Measurements from ENCODE around the gene GJC1. TPM values are rescaled to one million over a fixed set of nuclear protein-coding genes. Genes with fewer than 3 reads are reported as not detected.
"Not testable (repeated sequence)": the region's sequence is repeated elsewhere in the genome, so short reads cannot be mapped to it uniquely, and the experiment has no call there.

Gene GJC1
- total RNA-seq, 2 experiments from 2014 or later = 1.6 to 2.2 TPM

DNA sequence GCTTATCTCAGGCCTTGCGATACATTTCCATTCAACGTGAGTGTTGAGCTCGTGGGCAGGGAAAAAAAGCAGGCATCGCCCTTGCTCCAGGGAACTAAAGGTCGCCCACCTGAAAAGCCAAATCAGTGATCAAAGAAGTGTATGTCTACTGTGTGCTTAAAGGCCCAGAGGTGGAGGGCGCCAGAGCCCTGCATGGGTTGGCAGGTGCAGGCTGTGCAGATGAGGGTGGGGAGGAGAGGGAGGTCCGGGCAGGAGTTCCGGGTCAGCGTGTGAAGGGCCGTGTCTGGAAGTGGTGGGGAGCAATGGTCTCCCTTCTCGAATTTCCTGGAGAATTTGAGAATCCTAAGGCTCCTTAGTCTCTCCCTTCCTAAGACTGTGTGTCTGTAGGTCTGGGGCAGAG is 64.1 kb downstream of the GJC1 start:
- POLR2A ChIA-PET = interaction anchor here (0.6 kb wide), 1 partner anchor 1141 kb away, joined by 3 read pairs; no protein-coding TSS in a partner anchor
- Mint-ChIP-seq H3K27me3 (ENCODE audit: low read depth) (peaks cover 17% of the 10 kb centered on the region), H3K9me3 (ENCODE audit: insufficient read depth) (no peaks in the 10 kb centered on the region), H3K36me3 (ENCODE audit: low read depth) (no peaks in the 10 kb centered on the region), H3K4me1 (ENCODE audit: low read depth) (peaks cover 18% of the 10 kb centered on the region), H3K4me3 (no peak overlapping the region), H3K27ac (no peak overlapping the region)
- CTCF ChIA-PET = interaction anchor here (1.5 kb wide), 1 partner anchor 10 kb away, joined by 5 read pairs; no protein-coding TSS in a partner anchor
- ATAC-seq (no peak), DNase-seq (no peak)

DNA sequence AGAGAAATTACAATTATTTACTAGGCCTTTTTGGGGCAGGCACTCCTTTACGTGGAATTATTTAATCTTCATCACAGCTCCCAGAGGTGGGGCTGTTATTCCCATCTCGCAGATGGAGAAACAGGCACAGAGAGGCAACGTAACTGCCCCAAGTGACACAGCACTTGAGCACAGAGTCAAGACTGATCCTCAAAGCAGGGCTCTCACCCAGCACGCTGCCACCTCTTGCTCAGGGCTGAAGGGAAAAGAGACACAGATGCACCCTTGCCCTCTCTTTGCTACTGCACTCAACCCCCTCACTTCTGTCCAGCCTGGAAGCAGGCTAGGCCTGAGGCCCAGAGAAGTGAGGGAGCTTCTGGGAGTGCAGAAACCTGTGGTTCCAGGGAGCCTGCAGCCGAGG is 66.9 kb downstream of the GJC1 start:
- no peaks in the 10 kb centered on the region for H3K9me3 Mint-ChIP-seq (ENCODE audit: insufficient read depth)
- H3K27ac Mint-ChIP-seq = no peak overlapping the region
- CTCF ChIA-PET = interaction anchor here (0.5 to 1.7 kb wide), 5 partner anchors 11 to 102 kb away, joined by 3 to 5 read pairs (median 3); no protein-coding TSS in a partner anchor
- POLR2A ChIA-PET = no interaction called here
- no peak for ATAC-seq
- peaks cover 10% of the 10 kb centered on the region for H3K4me1 Mint-ChIP-seq (ENCODE audit: low read depth)
- no peak for DNase-seq
- no peak overlapping the region for H3K4me3 Mint-ChIP-seq
- peaks cover 23% of the 10 kb centered on the region for H3K27me3 Mint-ChIP-seq (ENCODE audit: low read depth)
- H3K36me3 Mint-ChIP-seq (ENCODE audit: low read depth) = no peaks in the 10 kb centered on the region

DNA sequence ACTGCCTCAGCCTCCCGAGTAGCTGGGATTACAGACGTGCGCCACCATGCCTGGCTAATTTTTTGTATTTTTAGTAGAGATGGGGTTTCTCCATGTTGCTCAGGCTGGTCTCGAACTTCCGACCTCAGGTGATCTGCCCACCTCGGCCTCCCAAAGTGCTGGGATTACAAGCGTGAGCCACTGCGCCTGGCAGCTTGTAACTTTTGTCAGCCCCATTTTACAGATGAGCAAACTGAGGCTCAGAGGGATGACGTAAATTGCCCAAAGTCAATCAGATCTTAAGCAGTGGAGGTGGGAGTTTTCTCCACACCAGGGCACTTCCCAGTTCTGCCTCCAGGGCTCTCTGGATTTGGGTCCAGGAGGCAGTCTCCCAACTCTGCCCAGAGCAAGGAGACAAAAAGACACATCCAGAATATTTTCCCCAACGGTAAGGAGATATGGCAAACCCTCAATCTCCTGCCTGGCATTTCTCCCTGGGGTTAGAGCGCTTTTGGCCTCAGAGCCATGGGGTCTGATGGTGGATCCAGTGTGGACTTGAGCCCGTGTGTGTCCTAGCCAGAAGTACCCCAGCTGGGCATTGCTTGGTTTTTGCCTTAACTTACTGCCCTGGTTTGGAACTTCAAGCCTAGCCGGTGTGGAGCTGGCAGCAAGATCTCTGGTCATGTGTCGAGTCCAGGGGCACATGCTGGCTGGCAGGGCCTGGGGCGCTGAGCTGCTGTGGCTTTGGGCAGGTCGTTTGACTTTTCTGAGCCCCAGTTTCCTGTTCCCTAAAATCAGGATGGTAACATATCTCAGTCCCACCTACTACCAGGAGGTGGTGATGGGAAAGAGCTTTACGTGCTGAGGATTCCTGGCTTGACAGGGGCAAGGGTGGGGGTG is 67.9 kb downstream of the GJC1 start:
- peaks cover 33% of the 10 kb centered on the region for H3K27me3 Mint-ChIP-seq (ENCODE audit: low read depth)

DNA sequence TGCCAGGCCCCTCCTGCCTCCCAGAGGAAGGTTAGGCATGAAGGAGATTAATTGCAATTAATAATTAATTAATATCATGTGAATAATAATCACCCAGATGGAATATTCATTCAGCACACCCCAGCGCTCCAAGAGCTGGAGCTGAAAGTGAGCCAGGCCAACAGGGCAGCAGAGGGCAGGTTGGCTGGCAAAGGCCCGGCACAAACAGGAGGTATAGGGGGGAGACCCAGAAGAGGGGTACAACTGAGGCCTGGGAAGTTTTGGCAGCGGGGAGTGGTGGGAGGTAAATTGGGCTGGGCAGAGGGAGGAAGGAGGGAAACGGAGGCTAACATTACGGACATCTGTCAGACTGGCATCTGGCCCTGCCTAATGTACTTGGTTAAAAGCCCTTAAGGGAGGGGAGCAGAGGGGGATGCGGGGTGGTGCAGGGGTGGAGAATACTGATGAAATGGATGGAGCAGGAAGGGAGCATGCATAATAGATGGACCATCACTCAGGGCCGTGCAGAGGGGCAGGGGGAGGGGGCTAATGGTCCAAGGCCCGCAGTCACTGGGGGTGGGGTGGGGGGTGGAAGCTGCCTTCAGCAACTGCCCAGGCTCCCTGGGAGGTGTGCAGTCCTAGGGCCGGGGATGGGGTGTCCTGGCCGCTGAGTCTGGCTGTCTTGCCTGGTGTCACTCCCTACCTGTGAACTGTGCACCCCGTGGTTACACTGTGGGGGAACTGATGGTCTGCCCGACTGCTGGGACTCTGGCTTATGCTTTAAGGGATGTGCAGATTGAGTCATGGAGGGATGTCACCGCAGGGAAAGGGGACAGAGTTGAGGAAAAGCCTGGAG is 69.4 kb downstream of the GJC1 start:
- no peaks in the 10 kb centered on the region for H3K36me3 Mint-ChIP-seq (ENCODE audit: low read depth)
- CTCF ChIA-PET = interaction anchor here (0.9 kb wide), 2 partner anchors 15 to 19 kb away, joined by 3 read pairs; no protein-coding TSS in a partner anchor
- no peak overlapping the region for H3K4me3 Mint-ChIP-seq
- peaks cover 27% of the 10 kb centered on the region for H3K27me3 Mint-ChIP-seq (ENCODE audit: low read depth)
- no peaks in the 10 kb centered on the region for H3K4me1 Mint-ChIP-seq (ENCODE audit: low read depth)
- DNase-seq (no peak), ATAC-seq (no peak)
- no peak overlapping the region for H3K27ac Mint-ChIP-seq
- H3K9me3 Mint-ChIP-seq (ENCODE audit: insufficient read depth) = no peaks in the 10 kb centered on the region
- POLR2A ChIA-PET = no interaction called here

More for the DNA sequence above, 67.9 kb downstream of the GJC1 start:
- no peaks in the 10 kb centered on the region for H3K36me3 Mint-ChIP-seq (ENCODE audit: low read depth)
- no peak overlapping the region for H3K27ac Mint-ChIP-seq
- POLR2A ChIA-PET = interaction anchor here (0.6 kb wide), 1 partner anchor 648 kb away, joined by 3 read pairs; no protein-coding TSS in a partner anchor
- no peak for ATAC-seq
- no peak for DNase-seq
- CTCF ChIA-PET = interaction anchor here (0.9 to 1.7 kb wide), 3 partner anchors 13 to 17 kb away, joined by 3 to 5 read pairs (median 5); no protein-coding TSS in a partner anchor
- peaks cover 3% of the 10 kb centered on the region for H3K4me1 Mint-ChIP-seq (ENCODE audit: low read depth)
- no peaks in the 10 kb centered on the region for H3K9me3 Mint-ChIP-seq (ENCODE audit: insufficient read depth)
- no peak overlapping the region for H3K4me3 Mint-ChIP-seq

DNA sequence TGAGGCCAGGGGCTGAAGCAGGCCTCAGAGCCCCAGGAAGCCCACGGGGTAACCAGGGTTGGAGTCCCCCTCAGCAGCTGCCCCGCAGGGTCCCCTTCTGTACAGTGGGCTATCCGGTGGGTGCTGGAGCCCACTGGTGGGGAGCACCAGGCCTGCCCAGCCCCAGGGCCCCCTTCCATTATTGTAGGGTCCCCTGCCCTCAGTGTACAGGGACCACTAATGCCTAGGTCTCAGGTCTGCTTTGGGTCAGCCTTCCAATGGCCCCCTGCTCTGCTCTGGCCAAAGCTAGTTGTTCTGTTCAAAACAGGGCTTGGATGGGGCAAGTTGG is 70.2 kb downstream of the GJC1 start:
- peaks cover 26% of the 10 kb centered on the region for H3K27me3 Mint-ChIP-seq (ENCODE audit: low read depth)
- no peak overlapping the region for H3K27ac Mint-ChIP-seq
- POLR2A ChIA-PET = no interaction called here
- no peaks in the 10 kb centered on the region for H3K9me3 Mint-ChIP-seq (ENCODE audit: insufficient read depth)
- CTCF ChIA-PET = interaction anchor here (0.9 kb wide), 1 partner anchor 20 kb away, joined by 3 read pairs; no protein-coding TSS in a partner anchor
- no peaks in the 10 kb centered on the region for H3K4me1 Mint-ChIP-seq (ENCODE audit: low read depth)
- ATAC-seq (no peak), DNase-seq (no peak)
- no peaks in the 10 kb centered on the region for H3K36me3 Mint-ChIP-seq (ENCODE audit: low read depth)
- no peak overlapping the region for H3K4me3 Mint-ChIP-seq

DNA sequence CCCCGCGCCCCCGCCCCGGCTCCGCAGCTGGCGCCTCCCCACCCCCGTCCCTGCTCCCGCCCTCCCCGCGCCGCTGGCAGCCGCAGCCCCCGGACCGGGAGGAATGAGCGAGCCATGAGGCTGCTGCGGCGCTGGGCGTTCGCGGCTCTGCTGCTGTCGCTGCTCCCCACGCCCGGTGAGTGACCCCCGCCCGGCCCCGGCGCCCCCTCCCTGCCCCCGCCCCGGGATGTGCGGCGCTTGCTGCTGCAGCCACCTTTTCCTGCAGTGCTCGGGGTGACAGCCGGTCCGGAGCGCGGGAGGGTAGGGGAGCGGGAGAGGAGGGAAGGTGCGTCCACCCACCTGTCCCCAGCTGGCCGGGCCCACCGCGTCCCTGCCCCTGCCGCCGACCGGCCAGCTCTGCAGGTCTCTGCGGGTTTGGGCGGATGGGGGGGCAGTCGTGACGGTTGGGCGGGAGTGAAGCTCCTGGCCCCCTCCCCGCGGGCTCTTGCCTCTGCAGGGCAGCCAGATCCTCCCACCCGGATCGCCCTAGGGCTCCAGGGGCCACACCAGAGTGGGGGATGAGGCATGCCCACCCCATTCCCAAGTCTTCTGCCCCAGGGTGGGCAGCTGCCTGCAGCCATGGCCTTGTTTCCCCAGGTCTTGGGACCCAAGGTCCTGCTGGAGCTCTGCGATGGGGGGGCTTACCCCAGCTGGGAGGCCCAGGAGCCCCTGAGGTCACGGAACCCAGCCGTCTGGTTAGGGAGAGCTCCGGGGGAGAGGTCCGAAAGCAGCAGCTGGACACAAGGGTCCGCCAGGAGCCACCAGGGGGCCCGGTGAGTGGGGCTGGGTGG is 70.8 kb downstream of the GJC1 start:
- ChIA-PET CTCF (interaction anchor here (0.9 kb wide), 1 partner anchor 20 kb away, joined by 3 read pairs; no protein-coding TSS in a partner anchor), POLR2A (no interaction called here)
- Mint-ChIP-seq H3K27ac (no peak overlapping the region), H3K4me3 (no peak overlapping the region), H3K4me1 (ENCODE audit: low read depth) (no peaks in the 10 kb centered on the region), H3K27me3 (ENCODE audit: low read depth) (peaks cover 26% of the 10 kb centered on the region), H3K36me3 (ENCODE audit: low read depth) (no peaks in the 10 kb centered on the region), H3K9me3 (ENCODE audit: insufficient read depth) (no peaks in the 10 kb centered on the region)
- no peak for DNase-seq
- peak; percentile 55 for ATAC-seq

DNA sequence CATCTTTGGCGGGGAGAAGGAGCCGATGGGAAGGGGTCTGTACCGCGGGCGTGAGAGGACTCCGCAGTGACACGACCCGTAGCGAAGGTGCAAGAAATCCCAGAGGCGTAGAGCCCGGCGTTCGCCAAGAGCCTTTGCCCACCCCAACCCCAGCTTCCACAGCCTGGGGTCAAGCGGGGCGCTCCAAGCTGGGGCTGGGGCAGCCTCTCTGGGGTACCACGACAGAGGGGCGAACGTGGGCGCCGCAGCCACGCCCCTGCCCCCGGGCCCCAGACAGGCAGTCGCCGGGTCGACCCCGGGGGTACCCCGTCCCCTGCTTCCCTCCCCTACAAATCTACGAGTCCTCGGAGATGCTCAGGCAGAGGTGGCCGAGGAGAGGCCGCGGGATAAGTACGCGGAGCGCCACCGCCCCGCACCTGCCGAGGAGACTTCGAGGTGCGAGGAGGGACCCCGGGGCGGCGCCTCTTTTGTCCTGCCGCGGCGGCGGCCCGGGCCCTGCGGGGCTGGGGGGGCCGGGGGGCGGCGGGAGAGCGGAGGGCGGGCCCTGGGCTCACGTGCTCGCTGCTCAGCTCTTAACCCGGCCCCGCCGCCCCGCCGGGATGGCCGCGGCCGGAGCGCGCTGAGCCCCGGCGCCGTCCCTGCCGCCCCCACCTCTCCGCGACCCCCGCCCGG is 71.5 kb downstream of the GJC1 start, which contains the start of gene ADAM11:
Gene ADAM11 (plus strand): TSS at position 575 of the 672 bp plus-strand sequence. CDS start 212 bp downstream, outside the sequence.
- Mint-ChIP-seq H3K27me3 (ENCODE audit: low read depth) (peaks cover 26% of the 10 kb centered on the region), H3K9me3 (ENCODE audit: insufficient read depth) (no peaks in the 10 kb centered on the region), H3K27ac (no peak within 1 kb of the TSS), H3K36me3 (ENCODE audit: low read depth) (no peaks in the 10 kb centered on the region), H3K4me1 (ENCODE audit: low read depth) (no peaks in the 10 kb centered on the region), H3K4me3 (no peak within 1 kb of the TSS)
- DNase-seq (no peak), ATAC-seq (peak; percentile 54)
- CTCF ChIA-PET = no interaction called here
- POLR2A ChIA-PET = no interaction called here

DNA sequence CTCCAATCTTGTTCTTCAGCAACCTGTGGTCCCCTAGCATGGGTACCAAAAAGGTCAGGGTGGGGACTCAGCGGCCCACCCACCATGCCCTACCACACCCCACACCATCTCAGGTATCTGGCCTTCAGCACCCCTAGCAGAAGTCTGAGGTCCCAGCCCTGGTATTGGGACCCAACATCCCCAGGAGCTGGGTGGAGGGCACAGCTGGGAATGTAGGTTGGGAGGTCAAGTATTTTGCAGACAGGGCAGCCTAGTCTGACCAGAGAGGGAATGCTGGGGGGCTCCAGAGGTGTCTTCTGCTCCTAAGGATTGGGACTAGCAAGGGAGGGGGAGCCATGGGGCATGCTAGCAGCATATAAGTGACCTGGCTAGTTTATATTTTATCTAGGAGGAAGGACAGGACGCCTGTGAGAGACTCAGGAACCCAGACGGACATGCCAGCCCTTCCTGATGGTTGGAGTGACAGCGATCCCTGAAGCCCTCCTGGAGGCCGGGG is 72.1 kb downstream of the GJC1 start:
- no peaks in the 10 kb centered on the region for H3K4me1 Mint-ChIP-seq (ENCODE audit: low read depth)
- DNase-seq (no peak), ATAC-seq (no peak)
- no peak overlapping the region for H3K4me3 Mint-ChIP-seq
- no peak overlapping the region for H3K27ac Mint-ChIP-seq
- POLR2A ChIA-PET = no interaction called here
- no peaks in the 10 kb centered on the region for H3K36me3 Mint-ChIP-seq (ENCODE audit: low read depth)
- peaks cover 25% of the 10 kb centered on the region for H3K27me3 Mint-ChIP-seq (ENCODE audit: low read depth)
- no peaks in the 10 kb centered on the region for H3K9me3 Mint-ChIP-seq (ENCODE audit: insufficient read depth)
- CTCF ChIA-PET = no interaction called here

DNA sequence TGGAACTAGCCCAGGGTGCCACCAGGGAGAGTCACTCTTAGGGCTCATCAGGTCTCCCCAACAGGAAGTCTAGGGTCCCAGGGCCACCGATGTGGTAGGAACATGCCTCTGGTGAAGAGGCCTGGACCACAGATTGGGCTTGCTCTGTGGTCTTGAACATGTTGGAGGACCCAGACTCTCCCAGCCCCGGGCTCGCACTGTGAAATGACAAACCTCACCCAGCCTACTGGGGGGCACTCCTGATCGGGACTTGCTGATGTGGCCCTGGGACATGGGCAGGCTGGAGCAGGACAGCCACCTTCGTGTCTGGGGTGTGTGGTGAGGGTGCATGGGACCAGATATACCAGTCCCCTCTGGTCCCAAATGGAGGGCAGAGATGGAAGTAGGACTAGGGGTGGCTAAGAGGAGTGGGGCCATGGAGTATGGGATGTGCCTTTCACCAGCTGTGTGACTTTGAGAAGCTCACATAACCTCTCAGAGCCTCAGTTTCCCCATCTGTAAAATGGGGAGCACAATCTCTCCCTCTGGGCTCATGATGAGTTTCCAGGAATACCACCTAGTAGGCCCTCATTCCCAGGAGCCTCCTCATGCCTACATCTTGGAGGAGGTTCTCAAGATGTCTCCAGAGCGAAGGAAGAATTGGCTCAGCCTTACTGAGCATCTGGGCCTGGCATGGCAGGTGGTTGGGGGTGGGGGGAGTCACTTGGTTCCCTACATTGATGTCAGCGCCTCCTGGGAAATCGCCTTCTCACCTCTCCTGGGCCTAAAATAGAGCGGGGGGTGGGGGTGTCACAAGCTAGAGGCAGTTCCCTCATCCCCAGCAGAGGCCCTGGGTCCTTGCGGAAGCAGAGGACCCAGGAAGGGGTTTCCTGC is 72.8 kb downstream of the GJC1 start:
- ChIA-PET POLR2A (no interaction called here), CTCF (no interaction called here)
- H3K27me3 Mint-ChIP-seq (ENCODE audit: low read depth) = peaks cover 25% of the 10 kb centered on the region
- H3K27ac Mint-ChIP-seq = no peak overlapping the region
- DNase-seq (no peak), ATAC-seq (no peak)
- H3K4me1 Mint-ChIP-seq (ENCODE audit: low read depth) = no peaks in the 10 kb centered on the region
- H3K4me3 Mint-ChIP-seq = no peak overlapping the region
- no peaks in the 10 kb centered on the region for H3K36me3 Mint-ChIP-seq (ENCODE audit: low read depth)
- H3K9me3 Mint-ChIP-seq (ENCODE audit: insufficient read depth) = no peaks in the 10 kb centered on the region

DNA sequence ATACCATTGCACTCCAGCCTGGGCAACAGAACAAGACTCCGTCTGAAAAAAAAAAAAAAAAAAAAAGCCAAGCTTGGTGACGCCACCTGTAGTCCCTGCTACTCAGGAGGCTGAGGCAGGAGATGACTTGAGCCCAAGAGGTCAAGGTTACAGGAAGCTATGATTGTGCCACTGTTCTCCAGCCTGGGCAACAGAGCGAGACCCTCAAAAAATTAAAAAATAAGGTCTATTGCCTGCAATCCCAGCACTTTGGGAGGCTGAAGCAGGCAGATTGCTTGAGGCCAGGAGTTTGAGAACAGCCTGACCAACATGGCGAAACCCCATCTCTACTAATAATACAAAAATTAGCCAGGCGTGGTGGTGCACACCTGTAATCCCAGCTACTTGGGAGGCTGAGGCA is 74.9 kb downstream of the GJC1 start:
- H3K9me3 Mint-ChIP-seq (ENCODE audit: insufficient read depth); H3K4me3 Mint-ChIP-seq; CTCF ChIA-PET; H3K4me1 Mint-ChIP-seq (ENCODE audit: low read depth); ATAC-seq; H3K27ac Mint-ChIP-seq; DNase-seq; H3K36me3 Mint-ChIP-seq (ENCODE audit: low read depth): not testable (repeated sequence)
- peaks cover 16% of the 10 kb centered on the region for H3K27me3 Mint-ChIP-seq (ENCODE audit: low read depth)
- POLR2A ChIA-PET = interaction anchor here (0.6 kb wide), 2 partner anchors 16 to 127 kb away, joined by 3 read pairs; no protein-coding TSS in a partner anchor
